Measurements from ENCODE around the gene VEGFA.

GRCh38 chr6:43800298-43800623 lies 30.2 kb downstream of the VEGFA start:
- TF ChIP-seq L3MBTL2 (conservative IDR thresholded peaks at IDR 0.05) (no peak), HDGF (IDR thresholded peaks at IDR 0.05; ENCODE audit: borderline replicate concordance) (no peak), FOXK2 (IDR thresholded peaks at IDR 0.05) (no peak), ARNT (IDR thresholded peaks at IDR 0.05) (no peak), BHLHE40 (IDR thresholded peaks at IDR 0.05; ENCODE audit: borderline replicate concordance) (no peak), ELF4 (IDR thresholded peaks at IDR 0.05) (no peak), SP1 (IDR thresholded peaks at IDR 0.05) (no peak), SUZ12 (IDR thresholded peaks at IDR 0.05) (no peak), FOXM1 (IDR thresholded peaks at IDR 0.05; ENCODE audit: borderline replicate concordance) (no peak), NFRKB (IDR thresholded peaks at IDR 0.05) (no peak), FOXA1 (IDR thresholded peaks at IDR 0.05) (no peak), LEF1 (IDR thresholded peaks at IDR 0.05; ENCODE audit: borderline replicate concordance) (no peak)

All from HEK293T (cell line).